ELR (cell line): ENCODE measurements around the gene INTS6.

ENCODE experiments used
- DNase-seq: peaks from one replicate; pipeline ENCODE4 v3.0.0-alpha.2; 2015; ENCODE audit warnings: low read depth

INTS6 gene

GRCh38 chr13:51456510-51456909 is 3.7 kb upstream of the INTS6 start:
- no peak for DNase-seq

- no peak for DNase-seq
These were observed 2.7 kb upstream of the INTS6 start for GRCh38 chr13:51455532-51455931.

- DNase-seq = peak; percentile 29
These were observed 1.3 kb upstream of the INTS6 start for GRCh38 chr13:51453959-51454703.

GRCh38 chr13:51453207-51453958 is 547 bp upstream of the INTS6 start:
- DNase-seq = no peak

- peak; percentile 82 for DNase-seq
These were observed 1.1 kb downstream of the INTS6 start for GRCh38 chr13:51451467-51452360.

- DNase-seq = no peak
These were observed 1.7 kb downstream of the INTS6 start for GRCh38 chr13:51451134-51451466.

- no peak for DNase-seq
These were observed 3.8 kb downstream of the INTS6 start for GRCh38 chr13:51449018-51449417.

- DNase-seq = peak; percentile 58
These were observed 7.9 kb downstream of the INTS6 start for GRCh38 chr13:51444922-51445321.

- no peak for DNase-seq
These were observed 12.5 kb downstream of the INTS6 start for GRCh38 chr13:51440381-51440780.

- no peak for DNase-seq
These were observed 15.2 kb downstream of the INTS6 start for GRCh38 chr13:51437550-51438127.

- DNase-seq = peak; percentile 70
These were observed 17.7 kb downstream of the INTS6 start for GRCh38 chr13:51435002-51435578.

- DNase-seq = no peak
These were observed 20.3 kb downstream of the INTS6 start for GRCh38 chr13:51432576-51432975.

GRCh38 chr13:51426982-51427381 is 25.9 kb downstream of the INTS6 start:
- no peak for DNase-seq

- DNase-seq = no peak
These were observed 27.3 kb downstream of the INTS6 start for GRCh38 chr13:51425410-51426042.

- no peak for DNase-seq
These were observed 29.1 kb downstream of the INTS6 start for GRCh38 chr13:51423766-51424165.

- no peak for DNase-seq
These were observed 30.4 kb downstream of the INTS6 start for GRCh38 chr13:51422484-51422883.

GRCh38 chr13:51420681-51421490 is 31.9 kb downstream of the INTS6 start:
- no peak for DNase-seq

GRCh38 chr13:51419001-51419636 is 33.7 kb downstream of the INTS6 start:
- no peak for DNase-seq

GRCh38 chr13:51417716-51418115 is 35.1 kb downstream of the INTS6 start:
- DNase-seq = no peak

GRCh38 chr13:51416107-51416506 is 36.7 kb downstream of the INTS6 start:
- no peak for DNase-seq
